Measurements from ENCODE around the gene OGA. TPM values are rescaled to one million over a fixed set of nuclear protein-coding genes. Genes with fewer than 3 reads are reported as not detected.

The OGA gene
- total and polyA plus RNA-seq, 9 of the 15 experiments (the other 6 are each of a cell fraction or from before 2014, with no cell fraction given) = 13.5 to 73.5 (median 59.5) TPM

DNA sequence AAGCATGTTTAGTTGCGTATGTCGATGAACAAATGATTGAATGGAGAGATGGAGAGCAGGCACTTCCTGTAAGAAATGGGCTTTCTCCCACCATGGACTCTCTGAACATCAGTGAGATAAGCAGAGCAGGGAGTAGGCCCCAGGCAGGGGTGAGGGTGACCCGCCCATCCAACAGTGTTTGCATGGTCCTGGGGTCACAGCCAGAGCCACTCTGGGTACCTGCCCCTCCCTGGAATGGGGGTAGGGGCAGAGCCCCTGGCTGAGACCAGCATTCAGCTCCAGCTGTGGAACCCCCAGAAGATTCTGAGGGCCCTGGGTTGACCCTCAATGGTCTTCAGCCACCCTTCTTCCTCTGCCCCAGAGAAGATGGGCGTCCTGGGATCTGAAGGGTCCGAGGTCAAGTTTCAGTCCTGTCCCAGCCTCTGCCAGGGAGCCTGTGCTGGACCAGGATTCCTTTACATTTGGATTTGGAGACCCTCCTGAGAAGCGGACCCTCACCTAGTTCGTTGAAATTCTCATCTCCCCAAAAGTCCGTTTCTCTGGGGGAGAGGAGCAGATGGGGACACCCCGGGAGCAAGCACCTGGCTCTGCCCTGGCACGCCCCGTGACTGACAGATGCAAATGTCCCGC is 40.0 kb downstream of the OGA start:
- no peak for FAIRE-seq

More for the DNA sequence above, 40.0 kb downstream of the OGA start:
- Histone ChIP-seq H3K9me3 (replicated peaks; ENCODE audit: control insufficient read depth, insufficient read depth, low read depth, low read length) (no peaks in the 10 kb centered on the region), H3K4me3 (no peak overlapping the region), H2AFZ (ENCODE audit: low read depth, low read length) (no peak overlapping the region), H3K27me3 (ENCODE audit: control insufficient read depth in 2 of 2, insufficient read depth in 2 of 2, low read length in 2 of 2) (no peaks in the 10 kb centered on the region), H3K4me2 (ENCODE audit: insufficient read depth, low read length) (no peak overlapping the region), H3K27ac (ENCODE audit: extremely low read depth, low read depth, low read length) (no peak overlapping the region), H3K79me2 (ENCODE audit: control insufficient read depth, insufficient read depth, low read length) (peaks cover 21% of the 10 kb centered on the region), H3K9ac (ENCODE audit: insufficient read depth in 1 of 2, low read depth in 2 of 2, low read length in 2 of 2) (peak overlapping the region in 1 of 2 experiments; percentile 43; a peak in 2 of 4 replicates), H3K9me1 (ENCODE audit: control insufficient read depth, insufficient read depth, low read length) (no peaks in the 10 kb centered on the region), H3K36me3 (ENCODE audit: control insufficient read depth, insufficient read depth, low read length) (peaks cover 21% of the 10 kb centered on the region; the same call in 2 of the 3 replicates), H3K4me1 (replicated peaks in 1 of 2; ENCODE audit: control insufficient read depth in 2 of 2, insufficient read depth in 2 of 2, low read length in 2 of 2) (peaks cover 14 to 59% of the 10 kb centered on the region in 2 experiments), H4K20me1 (replicated peaks; ENCODE audit: control insufficient read depth, insufficient read depth, low read length) (peaks cover 11% of the 10 kb centered on the region)
- CTCF ChIA-PET (ENCODE audit: low intra/inter-chr PET ratio) = no interaction called here
- no TSS peak for BruUV-seq (replicated peaks)
- ATAC-seq (no peak), DNase-seq (ENCODE audit: extremely low read depth in 1 of 4, low spot score in 3 of 4) (no peak)
- in situ Hi-C loops (cut with MboI) (no loop called here), intact Hi-C loops (cut with micrococcal nuclease) (no loop called here)
- POLR2A ChIA-PET = interaction anchor here (0.7 kb wide), 1 partner anchor 29 kb away, joined by 4 read pairs; no protein-coding TSS in a partner anchor
- TF ChIP-seq, protein P1, sequence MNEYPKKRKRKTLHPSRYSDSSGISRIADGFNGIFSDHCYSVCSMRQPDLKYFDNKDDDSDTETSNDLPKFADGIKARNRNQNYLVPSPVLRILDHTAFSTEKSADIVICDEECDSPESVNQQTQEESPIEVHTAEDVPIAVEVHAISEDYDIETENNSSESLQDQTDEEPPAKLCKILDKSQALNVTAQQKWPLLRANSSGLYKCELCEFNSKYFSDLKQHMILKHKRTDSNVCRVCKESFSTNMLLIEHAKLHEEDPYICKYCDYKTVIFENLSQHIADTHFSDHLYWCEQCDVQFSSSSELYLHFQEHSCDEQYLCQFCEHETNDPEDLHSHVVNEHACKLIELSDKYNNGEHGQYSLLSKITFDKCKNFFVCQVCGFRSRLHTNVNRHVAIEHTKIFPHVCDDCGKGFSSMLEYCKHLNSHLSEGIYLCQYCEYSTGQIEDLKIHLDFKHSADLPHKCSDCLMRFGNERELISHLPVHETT (CRISPR knock-in tag; conservative IDR thresholded peaks at IDR 0.05 in 1 of 2, IDR thresholded peaks at IDR 0.05 in 1 of 2) = no peak
- no peak for TF ChIP-seq CEBPG (CRISPR knock-in tag; IDR thresholded peaks at IDR 0.05)
- TF ChIP-seq CEBPG (tag; conservative IDR thresholded peaks at IDR 0.05 in 1 of 2, IDR thresholded peaks at IDR 0.05 in 1 of 2) = no peak
- TF ChIP-seq ZKSCAN1 (IDR thresholded peaks at IDR 0.05; ENCODE audit: low read depth, low read length) = 0 out of 2 replicates have a peak, but pooled peaks have one; percentile 47
- no peak for TF ChIP-seq NR2F6 (CRISPR knock-in tag; IDR thresholded peaks at IDR 0.05)
- 48% methylated on average over 5 of the region's 12 CpGs for WGBS (ENCODE audit: insufficient coverage, low coverage, missing lambda C conversion rate)

All from K562 (cell line).